ENCODE measurements around the gene CHMP3.
"Not testable (repeated sequence)": the region's sequence is repeated elsewhere in the genome, so short reads cannot be mapped to it uniquely, and the experiment has no call there.

The CHMP3 gene

GRCh38 chr2:86549440-86549839 lies 13.8 kb downstream of the CHMP3 start:
- DNase-seq: not testable (repeated sequence)

- DNase-seq: not testable (repeated sequence)
These were observed 14.3 kb downstream of the CHMP3 start for GRCh38 chr2:86548913-86549396.

- DNase-seq: not testable (repeated sequence)
These were observed 14.9 kb downstream of the CHMP3 start for GRCh38 chr2:86548165-86548912.

- not testable (repeated sequence) for DNase-seq
These were observed 17.8 kb downstream of the CHMP3 start for GRCh38 chr2:86545296-86545924.

GRCh38 chr2:86544278-86545099 lies 18.8 kb downstream of the CHMP3 start:
- not testable (repeated sequence) for DNase-seq

- no peak for DNase-seq
These were observed 19.4 kb downstream of the CHMP3 start for GRCh38 chr2:86543793-86544192.

- no peak for DNase-seq
These were observed 19.9 kb downstream of the CHMP3 start for GRCh38 chr2:86543335-86543734.

- DNase-seq: no peak
These were observed 20.4 kb downstream of the CHMP3 start for GRCh38 chr2:86542814-86543213.

GRCh38 chr2:86541334-86541733 lies 21.9 kb downstream of the CHMP3 start:
- no peak for DNase-seq

GRCh38 chr2:86533589-86533988 lies 29.7 kb downstream of the CHMP3 start:
- DNase-seq: no peak

GRCh38 chr2:86525421-86526340 lies 37.6 kb downstream of the CHMP3 start:
- no peak for DNase-seq

GRCh38 chr2:86523491-86523890 lies 39.8 kb downstream of the CHMP3 start:
- DNase-seq: no peak

- no peak for DNase-seq
These were observed 40.5 kb downstream of the CHMP3 start for GRCh38 chr2:86522711-86523110.

GRCh38 chr2:86521922-86522321 lies 41.3 kb downstream of the CHMP3 start:
- DNase-seq: no peak

GRCh38 chr2:86520153-86520552 lies 43.1 kb downstream of the CHMP3 start:
- DNase-seq: peak in 1 of 4 experiments; percentile 5

- DNase-seq: no peak
These were observed 43.9 kb downstream of the CHMP3 start for GRCh38 chr2:86519349-86519748.

GRCh38 chr2:86518481-86518880 lies 44.8 kb downstream of the CHMP3 start:
- DNase-seq: peak; percentile 15 to 41 (median 26)

- DNase-seq: no peak
These were observed 49.1 kb downstream of the CHMP3 start for GRCh38 chr2:86513948-86514660.

- DNase-seq: no peak
These were observed 50.4 kb downstream of the CHMP3 start for GRCh38 chr2:86512892-86513291.

GRCh38 chr2:86512034-86512433 lies 51.2 kb downstream of the CHMP3 start:
- no peak for DNase-seq

GRCh38 chr2:86510436-86510933 lies 52.8 kb downstream of the CHMP3 start:
- no peak for DNase-seq

All from suppressor macrophage (primary cell).